GM12892 (cell line): Measurements from ENCODE around the gene TRIM22.

Experiments
- POLR2A ChIP-seq: IDR thresholded peaks from 2 replicates; pipeline ENCODE4 v1.6.1; 2011; ENCODE audit warnings: low read depth, low read length, control low read depth
- POLR2AphosphoS5 ChIP-seq: IDR thresholded peaks from 2 replicates; pipeline ENCODE4 v1.6.1; 2011; ENCODE audit warnings: low read depth, low read length, control low read depth
- TAF1 ChIP-seq: IDR thresholded peaks from 2 replicates; pipeline ENCODE4 v1.6.1; 2011; ENCODE audit warnings: low read depth, mild to moderate bottlenecking, control low read depth, low read length, borderline replicate concordance

- TF ChIP-seq POLR2AphosphoS5, result no peak
- no peak for TF ChIP-seq TAF1
- no peak for TF ChIP-seq POLR2A
Measured at GRCh38 chr11:5655474-5655873, 34.1 kb upstream of the TRIM22 start.
